ENCODE data around the gene MEOX2. TPM values are rescaled to one million over a fixed set of nuclear protein-coding genes. Genes with fewer than 3 reads are reported as not detected.

The MEOX2 gene
- total and polyA plus RNA-seq, 2 experiments from 2014 or later = 0.34 TPM; not detected in 1

DNA sequence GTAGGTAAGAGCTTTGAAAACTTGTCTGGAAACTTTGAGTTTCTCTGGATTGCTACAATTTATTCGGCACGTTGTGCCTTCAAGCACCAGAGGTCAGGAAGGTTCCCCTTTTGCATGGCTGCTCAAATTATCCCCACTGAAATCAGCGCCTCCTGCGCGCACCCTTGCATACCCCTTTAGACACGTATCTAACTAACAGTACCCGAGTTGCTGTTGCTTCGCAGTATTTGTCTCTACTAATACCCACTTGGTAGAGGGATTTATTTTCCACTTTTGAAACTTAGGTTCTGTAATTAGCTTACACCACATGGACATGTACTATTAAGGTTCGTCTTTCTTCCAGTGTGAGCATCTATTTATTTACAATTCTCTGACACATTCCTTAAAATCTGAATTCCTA lies 1.6 kb downstream of the MEOX2 start:
- DNase-seq (ENCODE audit: low read depth in 1 of 2, low spot score in 1 of 2) = peak in 1 of 2 donors; percentile 8
- no peaks in the 10 kb centered on the region for H3K36me3 ChIP-seq
- no peaks in the 10 kb centered on the region for H3K9me3 ChIP-seq (ENCODE audit: low read depth)
- peaks cover 93% of the 10 kb centered on the region for H3K27me3 ChIP-seq
- H3K27ac ChIP-seq = no peak overlapping the region
- TF ChIP-seq, protein P1, sequence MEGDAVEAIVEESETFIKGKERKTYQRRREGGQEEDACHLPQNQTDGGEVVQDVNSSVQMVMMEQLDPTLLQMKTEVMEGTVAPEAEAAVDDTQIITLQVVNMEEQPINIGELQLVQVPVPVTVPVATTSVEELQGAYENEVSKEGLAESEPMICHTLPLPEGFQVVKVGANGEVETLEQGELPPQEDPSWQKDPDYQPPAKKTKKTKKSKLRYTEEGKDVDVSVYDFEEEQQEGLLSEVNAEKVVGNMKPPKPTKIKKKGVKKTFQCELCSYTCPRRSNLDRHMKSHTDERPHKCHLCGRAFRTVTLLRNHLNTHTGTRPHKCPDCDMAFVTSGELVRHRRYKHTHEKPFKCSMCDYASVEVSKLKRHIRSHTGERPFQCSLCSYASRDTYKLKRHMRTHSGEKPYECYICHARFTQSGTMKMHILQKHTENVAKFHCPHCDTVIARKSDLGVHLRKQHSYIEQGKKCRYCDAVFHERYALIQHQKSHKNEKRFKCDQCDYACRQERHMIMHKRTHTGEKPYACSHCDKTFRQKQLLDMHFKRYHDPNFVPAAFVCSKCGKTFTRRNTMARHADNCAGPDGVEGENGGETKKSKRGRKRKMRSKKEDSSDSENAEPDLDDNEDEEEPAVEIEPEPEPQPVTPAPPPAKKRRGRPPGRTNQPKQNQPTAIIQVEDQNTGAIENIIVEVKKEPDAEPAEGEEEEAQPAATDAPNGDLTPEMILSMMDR (IDR thresholded peaks at IDR 0.05; ENCODE audit: low read depth, low read length) = no peak
- peaks cover 8% of the 10 kb centered on the region for H3K4me1 ChIP-seq (ENCODE audit: low read depth)
- H3K4me3 ChIP-seq = peak overlapping the region; percentile 20

DNA sequence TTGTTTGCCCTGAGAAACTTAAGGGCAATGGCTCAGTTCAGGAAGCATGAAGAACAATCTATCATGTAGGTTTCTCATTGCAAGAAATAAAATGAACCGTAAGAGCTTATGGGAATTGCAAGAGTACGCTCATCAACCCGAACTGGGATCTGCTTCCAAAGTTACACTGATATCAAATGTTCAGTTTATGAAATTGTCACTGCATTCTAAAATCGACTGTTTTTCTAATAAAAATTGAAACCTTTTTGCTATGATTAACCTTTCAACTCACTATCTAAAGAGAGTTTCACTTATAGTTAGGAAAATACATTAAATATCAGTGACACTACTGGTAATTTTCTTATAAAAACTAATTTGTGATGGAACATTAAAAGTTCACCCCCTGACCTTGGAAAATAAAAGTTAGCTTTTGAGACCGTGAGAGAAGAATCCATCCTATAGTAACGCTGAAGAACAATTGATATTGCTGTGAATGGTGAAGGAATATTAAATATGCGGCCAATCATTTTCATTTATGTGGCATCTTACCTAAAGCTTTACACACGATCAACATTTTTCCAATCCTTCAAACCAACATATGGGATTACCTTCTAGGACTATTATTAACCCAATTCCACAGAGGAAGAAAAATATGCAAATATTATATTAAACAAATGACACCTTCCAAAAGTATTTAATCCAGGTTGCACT lies 2.2 kb downstream of the MEOX2 start:
- TF ChIP-seq, protein P1 (IDR thresholded peaks at IDR 0.05; ENCODE audit: low read depth, low read length) = no peak
- Histone ChIP-seq H3K36me3 (no peaks in the 10 kb centered on the region), H3K27ac (no peak overlapping the region), H3K4me1 (ENCODE audit: low read depth) (peaks cover 8% of the 10 kb centered on the region), H3K4me3 (no peak overlapping the region), H3K27me3 (peaks cover 86% of the 10 kb centered on the region), H3K9me3 (ENCODE audit: low read depth) (no peaks in the 10 kb centered on the region)
- no peak for DNase-seq (ENCODE audit: low read depth in 1 of 2, low spot score in 1 of 2)

DNA sequence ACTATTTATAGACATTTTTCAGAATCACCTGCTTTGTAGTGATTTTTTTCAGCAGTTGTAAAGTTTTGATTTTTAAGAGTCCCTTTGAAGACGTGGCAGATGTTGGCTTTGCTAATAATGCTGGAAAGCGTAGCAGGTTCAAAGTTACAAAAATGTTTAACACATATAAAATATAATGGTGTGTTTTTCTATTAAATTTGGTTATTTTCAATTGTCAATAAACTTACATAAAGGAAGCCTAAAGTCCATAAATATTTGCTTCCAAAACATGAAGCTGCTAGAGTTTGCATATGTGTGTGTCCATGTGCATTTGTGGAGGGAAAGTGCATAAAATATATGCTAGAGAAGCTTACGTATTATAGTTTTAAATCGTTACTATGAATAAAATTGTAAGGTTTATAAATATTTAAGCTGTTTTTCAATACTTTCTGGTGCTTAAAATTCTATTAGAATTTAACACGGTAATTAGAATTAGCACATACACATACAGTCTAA lies 3.7 kb downstream of the MEOX2 start:
- no peak for DNase-seq (ENCODE audit: low read depth in 1 of 2, low spot score in 1 of 2)
- H3K4me3 ChIP-seq = no peak overlapping the region
- no peak overlapping the region for H3K27ac ChIP-seq
- TF ChIP-seq, protein P1 (IDR thresholded peaks at IDR 0.05; ENCODE audit: low read depth, low read length) = no peak
- peaks cover 4% of the 10 kb centered on the region for H3K4me1 ChIP-seq (ENCODE audit: low read depth)
- H3K36me3 ChIP-seq = no peaks in the 10 kb centered on the region
- no peaks in the 10 kb centered on the region for H3K9me3 ChIP-seq (ENCODE audit: low read depth)
- peaks cover 72% of the 10 kb centered on the region for H3K27me3 ChIP-seq

DNA sequence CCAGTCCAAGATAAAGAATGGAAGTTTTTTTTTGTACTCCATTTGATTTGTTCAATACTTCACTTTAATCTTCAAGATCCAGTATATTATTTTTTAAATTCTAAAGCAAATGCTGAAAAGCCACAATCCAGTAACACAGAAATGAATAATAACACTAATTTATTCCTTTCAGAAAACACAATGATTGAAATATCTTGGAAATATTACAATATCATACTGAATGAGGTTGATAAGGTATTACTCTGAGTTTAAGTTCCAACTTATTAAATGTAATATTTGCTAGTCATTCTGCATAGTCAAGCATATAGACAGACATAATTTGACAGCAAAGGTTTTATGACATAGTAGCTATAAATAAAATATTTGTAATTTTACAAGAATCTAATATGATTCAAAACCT lies 4.4 kb downstream of the MEOX2 start:
- no peaks in the 10 kb centered on the region for H3K9me3 ChIP-seq (ENCODE audit: low read depth)
- DNase-seq (ENCODE audit: low read depth in 1 of 2, low spot score in 1 of 2) = no peak
- peaks cover 65% of the 10 kb centered on the region for H3K27me3 ChIP-seq
- no peaks in the 10 kb centered on the region for H3K4me1 ChIP-seq (ENCODE audit: low read depth)
- no peaks in the 10 kb centered on the region for H3K36me3 ChIP-seq
- TF ChIP-seq, protein P1 (IDR thresholded peaks at IDR 0.05; ENCODE audit: low read depth, low read length) = no peak
- no peak overlapping the region for H3K4me3 ChIP-seq
- no peak overlapping the region for H3K27ac ChIP-seq

DNA sequence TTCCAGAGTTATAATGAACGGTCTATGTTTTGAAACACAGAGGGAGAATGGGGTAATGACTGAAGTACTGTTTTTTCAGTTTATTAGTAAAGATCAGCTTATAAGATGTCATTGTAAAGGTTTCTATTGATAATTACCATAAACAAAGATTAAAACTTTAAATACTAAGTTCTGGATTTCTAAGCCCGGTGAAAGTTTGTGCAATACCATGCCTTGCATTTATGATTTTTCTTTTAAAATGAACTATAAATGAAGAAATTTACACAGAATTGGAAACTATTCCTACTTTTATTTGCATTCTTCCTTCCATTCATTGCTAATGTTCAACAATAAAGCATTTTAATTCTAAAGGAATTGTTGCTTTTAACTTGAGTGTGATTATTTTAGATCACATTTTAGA lies 4.9 kb downstream of the MEOX2 start:
- Histone ChIP-seq H3K27me3 (peaks cover 60% of the 10 kb centered on the region), H3K36me3 (no peaks in the 10 kb centered on the region), H3K4me1 (ENCODE audit: low read depth) (no peaks in the 10 kb centered on the region), H3K4me3 (no peak overlapping the region), H3K27ac (no peak overlapping the region), H3K9me3 (ENCODE audit: low read depth) (no peaks in the 10 kb centered on the region)
- TF ChIP-seq, protein P1 (IDR thresholded peaks at IDR 0.05; ENCODE audit: low read depth, low read length) = no peak
- no peak for DNase-seq (ENCODE audit: low read depth in 1 of 2, low spot score in 1 of 2)
